DMS153 (cell line): ENCODE measurements around the gene KRTAP9-9.
"Not testable (repeated sequence)": the region's sequence is repeated elsewhere in the genome, so short reads cannot be mapped to it uniquely, and the experiment has no call there.

Experiments used
- DNase-seq: peaks from one replicate; lab custom pipeline; 2025; lab: John Stamatoyannopoulos, UW

The KRTAP9-9 gene

DNA sequence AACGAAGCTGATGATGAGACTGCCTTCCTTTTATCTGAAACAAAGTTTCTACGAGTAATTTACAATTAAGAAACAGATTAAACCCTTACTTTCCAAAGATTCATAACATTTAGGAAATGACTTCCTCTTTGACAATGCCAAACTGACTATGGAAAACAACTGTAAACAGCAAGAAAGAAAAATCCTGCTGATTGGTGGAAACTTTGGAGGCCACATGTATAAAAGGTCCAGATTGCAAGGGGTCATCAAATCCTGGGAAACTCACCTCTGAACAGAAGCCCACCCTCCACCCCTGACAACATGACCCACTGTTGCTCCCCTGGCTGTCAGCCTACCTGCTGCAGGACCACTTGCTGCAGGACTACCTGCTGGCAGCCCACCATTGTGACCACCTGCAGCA, 9.9 kb downstream of the KRTAP9-9 start, which contains the start of gene KRTAP9-6:
KRTAP9-6 (plus strand) TSS at position 301 of the 400 bp plus-strand sequence; CDS start at position 301, 0 bp downstream.
- no peak for DNase-seq

DNA sequence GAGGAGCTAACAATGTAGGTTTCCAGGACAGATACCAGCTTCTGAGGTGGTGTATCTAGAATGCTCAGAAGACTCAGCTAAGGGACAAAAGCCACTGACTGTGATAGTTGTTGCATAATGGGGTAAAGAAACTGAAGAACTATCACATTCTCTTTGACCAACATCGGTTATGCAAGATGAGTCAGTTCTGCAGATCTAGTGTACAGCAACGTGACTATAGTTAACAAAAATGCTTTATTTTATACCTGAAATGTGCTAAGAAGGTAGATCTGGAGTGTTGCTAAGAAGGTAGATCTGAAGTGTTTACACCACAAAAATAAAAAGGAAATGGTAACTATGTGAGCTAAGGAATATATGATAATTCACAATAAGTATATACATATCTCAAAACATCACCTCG, 12.5 kb downstream of the KRTAP9-9 start:
- DNase-seq, result no peak

DNA sequence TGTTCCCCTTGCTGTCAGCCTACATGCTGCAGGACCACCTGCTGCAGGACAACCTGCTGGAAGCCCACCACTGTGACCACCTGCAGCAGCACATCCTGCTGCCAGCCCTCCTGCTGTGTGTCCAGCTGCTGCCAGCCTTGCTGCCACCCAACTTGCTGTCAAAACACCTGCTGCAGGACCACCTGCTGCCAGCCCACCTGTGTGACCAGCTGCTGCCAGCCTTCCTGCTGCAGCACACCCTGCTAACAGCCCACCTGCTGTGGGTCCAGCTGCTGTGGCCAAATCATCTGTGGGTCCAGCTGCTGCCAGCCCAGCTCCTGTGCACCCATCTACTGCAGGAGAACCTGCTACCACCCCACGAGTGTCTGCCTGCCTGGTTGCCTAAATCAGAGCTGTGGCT, 16.1 kb downstream of the KRTAP9-9 start:
- not testable (repeated sequence) for DNase-seq

DNA sequence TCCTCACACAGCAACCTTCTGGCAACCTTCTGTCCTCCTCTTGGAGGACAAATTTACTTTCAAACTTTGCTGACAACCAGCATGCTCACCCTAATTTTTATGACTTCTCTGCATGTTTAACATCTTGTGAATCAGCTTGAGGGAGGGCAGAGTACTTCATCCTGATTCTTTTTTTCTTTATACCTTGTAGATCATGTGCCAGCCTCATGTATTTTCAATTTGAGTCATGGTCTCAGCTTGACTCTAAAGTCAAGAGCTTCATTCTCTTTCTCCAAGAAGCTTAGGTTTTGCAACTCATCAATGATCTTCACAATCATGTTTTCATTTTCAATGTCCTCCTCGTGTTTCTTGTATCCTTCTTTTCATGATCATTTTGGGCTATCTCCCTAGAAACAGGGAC, 16.7 kb downstream of the KRTAP9-9 start:
- DNase-seq, result no peak

DNA sequence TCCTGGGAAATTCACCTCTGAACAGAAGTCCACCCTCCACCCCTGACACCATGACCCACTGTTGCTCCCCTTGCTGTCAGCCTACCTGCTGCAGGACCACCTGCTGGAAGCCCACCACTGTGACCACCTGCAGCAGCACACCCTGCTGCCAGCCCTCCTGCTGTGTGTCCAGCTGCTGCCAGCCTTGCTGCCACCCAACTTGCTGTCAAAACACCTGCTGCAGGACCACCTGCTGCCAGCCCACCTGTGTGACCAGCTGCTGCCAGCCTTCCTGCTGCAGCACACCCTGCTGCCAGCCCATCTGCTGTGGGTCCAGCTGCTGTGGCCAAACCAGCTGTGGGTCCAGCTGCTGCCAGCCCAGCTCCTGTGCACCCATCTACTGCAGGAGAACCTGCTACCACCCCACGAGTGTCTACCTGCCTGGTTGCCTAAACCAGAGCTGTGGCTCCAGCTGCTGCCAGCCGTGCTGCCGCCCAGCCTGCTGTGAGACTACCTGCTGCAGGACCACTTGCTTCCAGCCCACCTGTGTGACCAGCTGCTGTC, 20.5 kb downstream of the KRTAP9-9 start, which contains the start of gene KRTAP9-7:
KRTAP9-7 (plus strand) TSS at position 51 of the 543 bp plus-strand sequence; CDS start at position 51, 0 bp downstream.
- not testable (repeated sequence) for DNase-seq

DNA sequence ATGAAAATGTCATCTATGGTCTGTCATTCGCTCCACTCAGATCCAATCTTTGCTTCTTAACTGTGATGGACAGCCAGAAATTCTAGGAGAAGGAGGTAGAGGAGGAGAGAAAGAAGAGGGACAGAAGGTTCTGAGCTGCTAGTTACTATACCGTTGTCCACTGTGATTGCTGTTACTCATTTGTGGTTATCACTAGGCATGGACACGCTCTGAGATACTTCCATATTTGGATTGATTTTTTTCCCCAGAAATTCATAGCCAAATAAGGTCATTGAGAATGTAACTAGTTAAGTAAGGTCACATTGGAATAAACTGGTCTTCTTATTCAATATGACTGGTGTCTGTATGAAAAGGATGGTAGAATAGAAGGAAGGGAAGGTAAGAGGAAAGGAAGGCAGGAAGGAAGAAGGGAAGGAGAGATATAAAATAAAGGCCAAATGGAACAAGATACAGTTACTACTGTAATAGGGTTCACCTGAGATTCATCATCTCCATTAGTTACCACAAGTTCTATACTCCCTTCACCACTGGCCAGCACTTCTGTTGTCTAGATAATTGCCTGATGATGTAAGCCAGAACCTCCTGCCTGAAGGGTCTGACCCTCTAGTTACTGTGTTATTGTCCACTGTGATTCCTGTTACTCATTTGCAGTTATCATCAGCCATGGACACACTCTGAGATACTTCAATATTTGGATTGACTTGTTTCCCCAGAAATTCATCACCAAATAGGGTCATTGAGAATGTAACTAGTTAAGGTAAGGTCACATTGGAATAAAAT, 23.2 kb downstream of the KRTAP9-9 start:
- DNase-seq, result no peak

DNA sequence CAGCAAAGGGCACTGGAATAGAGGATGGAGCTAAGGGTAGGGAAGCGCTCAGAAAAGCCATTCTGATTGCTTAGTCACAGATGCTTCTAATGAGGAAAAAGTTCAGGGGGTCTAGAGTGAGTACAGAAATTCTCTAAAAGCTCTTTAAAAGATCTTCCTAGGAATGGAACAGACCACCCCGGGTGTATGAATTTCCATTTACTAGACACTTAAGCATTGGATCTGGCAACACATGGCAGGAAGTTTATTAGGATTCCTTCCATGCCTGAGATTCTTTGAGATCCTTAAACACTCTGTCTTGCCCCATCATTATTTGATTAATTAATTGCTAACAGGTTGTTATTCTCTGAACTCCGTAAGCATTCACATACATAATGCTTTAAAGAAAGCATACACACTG, 28.9 kb downstream of the KRTAP9-9 start:
- DNase-seq, result no peak

DNA sequence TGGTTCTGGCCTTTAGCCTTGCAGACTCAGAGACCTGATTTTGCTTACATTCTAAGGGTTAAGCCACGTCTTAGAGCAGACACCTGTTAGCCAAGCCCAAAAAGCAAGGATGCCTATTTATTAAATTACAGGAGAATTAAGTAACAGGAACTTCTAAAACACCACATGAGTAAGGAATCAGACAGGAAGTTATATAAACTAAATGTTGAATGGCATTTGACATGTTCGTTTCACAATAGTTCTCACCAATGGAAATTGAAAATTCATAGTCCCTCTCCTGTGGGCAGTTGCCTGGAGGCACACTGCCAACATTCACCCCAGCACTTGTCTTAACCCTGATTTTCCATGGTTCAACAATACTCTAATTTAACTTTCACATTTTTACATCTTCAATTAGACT, 29.4 kb downstream of the KRTAP9-9 start:
- DNase-seq, result no peak

DNA sequence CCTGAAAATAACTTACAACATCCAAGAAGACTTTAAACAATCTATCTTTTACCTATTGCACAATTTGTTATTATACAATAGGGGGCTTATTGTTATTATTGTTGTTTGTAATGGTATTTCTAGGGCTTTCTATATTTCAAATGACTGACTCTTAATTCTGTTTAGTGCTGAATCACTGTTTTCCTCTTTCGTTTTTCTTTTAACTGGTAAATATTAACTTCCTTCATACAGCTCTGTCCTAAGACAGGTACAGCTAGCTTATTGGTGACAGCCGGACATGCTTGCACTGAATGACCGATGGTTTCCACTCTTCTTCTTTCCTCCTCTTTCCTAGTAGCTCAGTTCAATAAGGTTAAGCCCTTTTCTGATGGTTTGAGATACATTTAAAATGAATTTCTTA, 31.9 kb downstream of the KRTAP9-9 start:
- DNase-seq, result no peak

DNA sequence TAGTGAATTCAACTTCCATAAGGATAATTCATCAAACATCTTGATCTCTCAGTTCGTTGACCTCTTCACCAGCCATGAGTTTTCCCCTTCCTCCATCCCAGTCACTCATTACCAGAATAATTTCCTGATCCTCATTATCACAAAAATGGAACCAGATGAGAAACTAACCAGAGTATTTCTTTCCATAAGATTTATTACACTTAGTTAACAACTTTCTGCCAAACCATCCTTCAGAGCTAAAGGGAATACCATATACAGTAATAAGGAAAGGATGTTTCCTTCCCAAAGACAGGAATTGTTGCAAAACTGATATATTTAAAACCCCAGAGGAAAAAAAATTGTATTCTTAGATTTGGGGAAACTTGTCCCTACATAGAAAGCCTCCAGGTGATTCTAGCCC, 38.8 kb downstream of the KRTAP9-9 start:
- DNase-seq, result no peak

DNA sequence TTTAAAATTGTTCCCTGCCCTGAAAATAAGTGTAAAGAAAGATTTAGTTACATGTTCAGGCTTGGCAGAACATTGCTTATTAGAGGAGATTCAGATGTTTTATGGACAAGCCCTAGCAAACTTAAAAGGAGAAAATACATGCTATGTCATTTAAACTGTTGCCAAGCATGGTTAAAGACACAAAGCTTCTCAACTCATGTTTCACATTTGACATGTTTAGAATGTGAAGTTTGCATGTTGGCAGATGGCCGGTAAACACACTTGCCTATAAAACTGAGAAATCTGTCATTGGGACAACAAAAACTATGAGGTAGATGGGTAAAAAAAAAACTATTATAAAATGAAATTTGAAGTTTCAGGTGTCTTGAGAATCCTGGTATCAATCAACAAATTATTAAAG, 41.7 kb downstream of the KRTAP9-9 start:
- no peak for DNase-seq

DNA sequence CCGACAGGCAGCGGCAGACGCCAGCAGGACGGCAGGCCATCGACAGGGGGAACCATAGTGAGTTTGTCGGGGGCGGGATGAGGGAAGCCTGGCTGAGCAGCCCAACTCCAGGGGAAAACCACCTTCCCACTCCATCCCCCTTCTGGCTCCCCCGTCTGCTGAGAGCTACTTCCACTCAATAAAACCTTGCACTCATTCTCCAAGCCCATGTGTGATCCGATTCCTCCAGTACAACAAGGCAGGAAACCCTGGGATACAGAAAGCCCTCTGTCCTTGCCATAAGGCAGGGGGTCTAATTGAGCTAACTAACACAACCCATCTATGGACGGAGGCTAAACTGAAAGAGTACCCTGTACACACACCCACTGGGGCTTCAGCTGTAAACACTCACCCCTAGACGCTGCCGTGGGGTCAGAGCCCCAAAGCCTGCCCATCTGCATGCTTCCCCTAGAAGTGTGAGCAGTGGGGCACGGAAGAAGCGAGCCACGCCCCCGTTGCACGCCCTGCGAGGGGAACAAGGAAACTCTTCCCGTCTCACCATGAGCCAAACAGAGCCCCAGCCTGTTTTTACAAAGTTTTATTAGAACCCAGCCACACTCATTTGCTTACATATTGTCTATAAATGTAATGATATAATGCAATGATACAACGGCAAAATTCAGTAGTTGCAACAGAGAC, 43.4 kb downstream of the KRTAP9-9 start:
- DNase-seq, result no peak

DNA sequence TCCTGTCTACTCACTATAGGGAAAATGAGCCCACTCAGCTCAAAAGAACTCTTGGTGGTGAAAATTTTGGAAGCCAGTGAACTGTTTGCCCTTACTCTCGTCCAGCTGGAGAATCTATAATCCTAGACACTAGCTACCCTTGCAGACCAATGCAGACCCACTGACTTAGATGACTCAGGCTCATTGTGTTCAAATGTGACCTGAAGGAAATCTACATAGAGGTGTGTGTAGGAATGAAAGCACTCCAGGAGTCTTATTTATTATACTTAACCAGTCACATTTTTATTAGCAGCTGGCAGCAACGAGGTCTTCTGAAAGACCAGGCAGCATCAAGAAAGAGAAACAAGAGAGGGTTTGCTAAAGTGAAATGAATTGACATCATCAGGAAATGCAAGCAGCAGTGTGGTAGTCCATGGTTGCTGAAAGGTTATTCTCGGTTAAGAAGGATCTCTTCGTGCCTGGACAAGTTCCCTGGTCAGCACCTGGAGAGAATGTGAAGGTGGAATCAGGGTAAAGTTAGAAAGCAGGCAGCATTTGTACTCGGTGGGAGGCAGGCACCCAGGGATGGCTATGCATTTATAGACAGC, 46.1 kb downstream of the KRTAP9-9 start:
- DNase-seq, result no peak

DNA sequence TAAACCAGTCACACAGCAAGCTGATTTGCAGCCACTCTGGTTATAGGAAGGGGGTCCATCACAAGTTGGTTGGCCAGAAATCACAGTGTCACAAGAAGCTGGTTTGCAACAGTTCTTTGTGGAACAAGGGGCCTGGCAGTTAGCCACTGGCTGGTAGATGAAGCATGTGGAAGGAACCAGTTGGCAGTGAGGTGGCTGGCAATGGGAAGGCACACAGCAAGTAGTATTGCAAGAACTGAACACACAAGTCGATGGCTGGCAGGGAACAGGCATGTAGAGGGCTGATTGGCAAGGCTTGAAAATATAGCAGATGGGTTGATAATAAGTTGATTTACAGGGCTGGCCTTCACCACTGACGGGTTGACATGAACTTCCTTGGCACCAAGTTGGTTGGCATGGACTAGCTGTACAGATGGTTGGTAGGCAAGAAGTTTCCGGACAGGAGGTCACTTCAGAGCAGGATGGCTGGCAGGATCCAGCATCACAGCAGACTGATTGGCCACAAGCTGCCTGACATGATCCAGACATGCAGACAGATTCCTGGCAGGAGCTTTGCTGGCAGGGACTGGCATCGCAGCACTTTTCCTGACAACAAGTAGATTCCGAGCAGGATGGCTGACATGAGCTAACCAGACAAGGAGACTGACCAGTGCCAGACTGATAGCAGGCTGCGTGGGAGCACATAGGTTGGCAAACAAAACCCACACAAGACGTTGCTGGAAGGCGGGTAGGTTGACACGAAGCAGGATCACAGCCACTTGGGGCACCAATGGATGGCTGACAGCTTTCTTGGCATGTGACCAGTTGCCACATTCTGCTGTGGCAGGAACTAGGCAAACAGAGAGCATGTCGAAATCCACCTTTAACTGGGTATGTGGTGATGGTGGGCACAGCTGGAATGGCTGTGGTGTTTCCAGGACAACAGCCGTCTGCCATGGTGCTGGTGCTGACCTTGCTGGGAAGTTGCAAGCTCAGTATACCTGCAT, 47.0 kb downstream of the KRTAP9-9 start, which contains the start of gene KRTAP29-1:
KRTAP29-1 (minus strand) TSS at position 936 of the 986 bp plus-strand sequence; CDS start at position 936, 0 bp downstream.
- no peak for DNase-seq

DNA sequence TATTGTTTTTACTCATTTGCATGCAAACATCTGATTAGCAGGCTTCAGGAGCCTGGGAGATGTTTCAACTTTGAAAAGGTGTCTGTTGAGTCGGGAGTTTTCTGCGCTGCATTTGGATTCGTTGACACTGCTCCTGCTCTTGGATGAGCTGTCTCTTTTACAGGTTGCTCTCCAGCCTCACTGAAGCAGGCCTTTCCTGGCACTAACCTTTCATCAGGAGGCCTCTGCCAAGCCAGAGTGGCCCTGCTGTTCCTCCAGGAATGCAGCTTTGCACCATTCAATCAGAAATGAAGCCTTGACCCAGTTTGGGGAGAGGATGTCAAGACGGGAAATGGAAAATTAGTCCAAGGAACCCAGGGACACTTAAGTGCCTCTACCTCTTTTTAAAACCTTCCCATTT, 47.8 kb downstream of the KRTAP9-9 start:
- DNase-seq, result no peak

DNA sequence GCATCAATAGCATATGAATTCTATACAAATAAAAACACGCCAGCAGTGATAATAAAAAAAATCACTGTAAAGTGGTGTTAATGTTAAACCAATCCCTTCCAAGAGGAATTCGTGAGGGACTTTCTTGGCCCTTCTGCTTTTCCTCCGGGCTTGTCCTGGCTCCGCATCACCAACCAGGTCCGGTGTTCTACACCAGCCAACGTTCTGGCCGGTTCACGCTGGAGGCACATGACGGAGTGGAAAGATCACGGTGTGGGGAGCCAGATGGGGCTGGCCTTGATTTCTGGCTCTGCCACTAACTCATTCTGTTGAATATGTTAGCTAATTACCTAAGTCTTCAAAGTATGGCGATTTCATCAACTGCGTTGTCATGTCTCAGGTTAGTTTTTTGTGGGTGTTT, 48.9 kb downstream of the KRTAP9-9 start:
- no peak for DNase-seq
